ENCODE data around the gene RTL3. TPM values are rescaled to one million over a fixed set of nuclear protein-coding genes. Genes with fewer than 3 reads are reported as not detected.

Gene RTL3
- total RNA-seq (2021) = not detected in 2 replicates
- Bru-seq, nascent RNA = not detected
- not detected for BruChase-seq, experiment 1, labeled RNA remaining after a 2-hour chase
- not detected for BruChase-seq, experiment 2, labeled RNA remaining after a 6-hour chase
- long read RNA-seq = 0 reads

- intact Hi-C loops (cut with micrococcal nuclease; ENCODE audit: unreplicated experiment) = no loop called here
- DNase-seq = no peak
- H3K4me3 ChIP-seq = no peak within 1 kb of the TSS
- no peaks in the 10 kb centered on the region for H3K4me1 ChIP-seq (replicated peaks; ENCODE audit: insufficient read depth)
- H3K79me2 ChIP-seq (ENCODE audit: low read depth) = no peaks in the 10 kb centered on the region
- no peaks in the 10 kb centered on the region for H3K27me3 ChIP-seq (ENCODE audit: insufficient read depth, low read depth)
- H4K20me1 ChIP-seq (ENCODE audit: insufficient read depth) = no peaks in the 10 kb centered on the region
- no TSS peak for BruUV-seq (replicated peaks)
- H3K9me2 ChIP-seq (ENCODE audit: insufficient read depth) = no peaks in the 10 kb centered on the region
- TF ChIP-seq CTCF (conservative IDR thresholded peaks at IDR 0.05) = no peak
- TF ChIP-seq EZH2 (IDR thresholded peaks at IDR 0.05; ENCODE audit: low read depth) = no peak
- no peaks in the 10 kb centered on the region for H3F3A ChIP-seq (ENCODE audit: insufficient read depth, low read depth)
- no peaks in the 10 kb centered on the region for H3K9me3 ChIP-seq (ENCODE audit: insufficient read depth, low read depth)
- H3K27ac ChIP-seq = no peak within 1 kb of the TSS
- no peak within 1 kb of the TSS for H3K4me2 ChIP-seq
- ChIA-PET CTCF (interaction anchor here (0.6 kb wide), 1 partner anchor 598 kb away, joined by 3 read pairs; no protein-coding TSS in a partner anchor), POLR2A (ENCODE audit: unreplicated experiment) (no interaction called here)
- no peak within 1 kb of the TSS for H2AFZ ChIP-seq
- H3K36me3 ChIP-seq (ENCODE audit: low read depth) = no peaks in the 10 kb centered on the region
These were observed at the start of gene RTL3 for GRCh38 chrX:78658845-78659744. RTL3 (minus strand) TSS chrX:78659328; CDS start chrX:78658420, 908 bp downstream.

GRCh38 chrX:78708816-78709215 is 49.7 kb upstream of the RTL3 start:
- H3K4me1 ChIP-seq (replicated peaks; ENCODE audit: insufficient read depth) = no peaks in the 10 kb centered on the region
- no peaks in the 10 kb centered on the region for H3K79me2 ChIP-seq (ENCODE audit: low read depth)
- intact Hi-C loops (cut with micrococcal nuclease; ENCODE audit: unreplicated experiment) = loop anchor here (5.0 kb wide), 1 partner anchor 152 kb away; no protein-coding TSS in a partner anchor
- no peak overlapping the region for H3K27ac ChIP-seq
- no peaks in the 10 kb centered on the region for H3K36me3 ChIP-seq (ENCODE audit: low read depth)
- TF ChIP-seq CTCF (conservative IDR thresholded peaks at IDR 0.05) (no peak), EZH2 (IDR thresholded peaks at IDR 0.05; ENCODE audit: low read depth) (no peak)
- H2AFZ ChIP-seq = no peak overlapping the region
- H3K9me3 ChIP-seq (ENCODE audit: insufficient read depth, low read depth) = no peaks in the 10 kb centered on the region
- H3F3A ChIP-seq (ENCODE audit: insufficient read depth, low read depth) = no peaks in the 10 kb centered on the region
- no TSS peak for BruUV-seq (replicated peaks)
- no peak for DNase-seq
- H3K4me2 ChIP-seq = no peak overlapping the region
- no peaks in the 10 kb centered on the region for H3K27me3 ChIP-seq (ENCODE audit: insufficient read depth, low read depth)
- ChIA-PET POLR2A (ENCODE audit: unreplicated experiment) (no interaction called here), CTCF (interaction anchor here (0.6 kb wide), 1 partner anchor 1181 kb away, joined by 3 read pairs; no protein-coding TSS in a partner anchor)
- no peaks in the 10 kb centered on the region for H3K9me2 ChIP-seq (ENCODE audit: insufficient read depth)
- no peak overlapping the region for H3K4me3 ChIP-seq
- no peaks in the 10 kb centered on the region for H4K20me1 ChIP-seq (ENCODE audit: insufficient read depth)

DNA sequence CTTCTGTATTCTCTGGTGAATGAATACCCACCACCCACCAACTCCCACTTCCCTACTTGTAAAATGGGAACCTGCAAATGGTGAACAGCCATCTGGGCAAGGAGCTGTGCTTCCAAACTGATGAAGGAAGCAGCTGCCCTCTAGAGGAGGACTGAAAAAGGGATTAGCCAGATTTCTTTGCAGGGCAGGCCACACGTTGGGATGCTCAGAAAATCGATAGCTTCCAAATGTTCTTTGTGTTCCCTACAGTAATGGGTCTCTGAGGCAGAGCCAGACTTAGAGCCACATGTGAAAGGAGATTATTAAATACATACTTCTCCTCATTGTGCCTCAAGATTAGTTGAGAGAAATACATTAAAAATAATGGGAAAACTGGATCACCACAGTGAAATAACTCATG is 49.1 kb upstream of the RTL3 start:
- no peaks in the 10 kb centered on the region for H4K20me1 ChIP-seq (ENCODE audit: insufficient read depth)
- TF ChIP-seq CTCF (conservative IDR thresholded peaks at IDR 0.05) = no peak; the same call in 1 of the 2 replicates
- TF ChIP-seq EZH2 (IDR thresholded peaks at IDR 0.05; ENCODE audit: low read depth) = no peak
- H3K27ac ChIP-seq = no peak overlapping the region
- no peak for DNase-seq
- H3K36me3 ChIP-seq (ENCODE audit: low read depth) = no peaks in the 10 kb centered on the region
- BruUV-seq (replicated peaks) = no TSS peak
- H3K79me2 ChIP-seq (ENCODE audit: low read depth) = no peaks in the 10 kb centered on the region
- H3K9me3 ChIP-seq (ENCODE audit: insufficient read depth, low read depth) = no peaks in the 10 kb centered on the region
- H3K27me3 ChIP-seq (ENCODE audit: insufficient read depth, low read depth) = no peaks in the 10 kb centered on the region
- CTCF ChIA-PET = interaction anchor here (0.6 kb wide), 1 partner anchor 1181 kb away, joined by 3 read pairs; no protein-coding TSS in a partner anchor
- no peaks in the 10 kb centered on the region for H3K4me1 ChIP-seq (replicated peaks; ENCODE audit: insufficient read depth)
- H3K4me2 ChIP-seq = no peak overlapping the region
- no peak overlapping the region for H2AFZ ChIP-seq
- POLR2A ChIA-PET (ENCODE audit: unreplicated experiment) = interaction anchor here (0.7 kb wide), 1 partner anchor 56 kb away, joined by 7 read pairs; no protein-coding TSS in a partner anchor
- no peaks in the 10 kb centered on the region for H3K9me2 ChIP-seq (ENCODE audit: insufficient read depth)
- no peak overlapping the region for H3K4me3 ChIP-seq
- intact Hi-C loops (cut with micrococcal nuclease; ENCODE audit: unreplicated experiment) = loop anchor here (5.0 kb wide), 1 partner anchor 151 kb away; no protein-coding TSS in a partner anchor
- H3F3A ChIP-seq (ENCODE audit: insufficient read depth, low read depth) = no peaks in the 10 kb centered on the region
